Right cardiac atrium (tissue), 5 donors: ENCODE measurements around the gene TACC3. TPM values are rescaled to one million over a fixed set of nuclear protein-coding genes. Genes with fewer than 3 reads are reported as not detected.
A peak's percentile ranks its signal among the peaks of the same experiment; 100 is the strongest.

Source experiments
- ATAC-seq, 2 donors: fragments of 200-7000 bp; cut with Tn5 transposase; one replicate each; pipeline versions ENCODE4 v1.8.0 to v1.9.1; 2020; ENCODE audit warnings: moderate library complexity in 2 of 2, mild to moderate bottlenecking in 1 of 2
- DNase-seq, 3 donors: peaks; one replicate each; pipeline ENCODE4 v3.0.0-alpha.2; 2020
- H3K27ac ChIP-seq: one replicate; pipeline ENCODE4 v1.5.1; 2013; ENCODE audit warnings: mild to moderate bottlenecking, low read length, control low read depth, moderate library complexity
- H3K27me3 ChIP-seq: one replicate; pipeline ENCODE4 v1.6.1; 2013; ENCODE audit not compliant: control insufficient read depth, insufficient read depth
- H3K4me1 ChIP-seq: one replicate; pipeline ENCODE4 v1.6.1; 2013; ENCODE audit warnings: low read length; ENCODE audit not compliant: control insufficient read depth, insufficient read depth
- H3K4me3 ChIP-seq: one replicate; pipeline ENCODE4 v1.5.1; 2013; ENCODE audit warnings: low read length, control low read depth
- H3K9me3 ChIP-seq: one replicate; pipeline ENCODE4 v1.6.1; 2013; ENCODE audit warnings: low read length; ENCODE audit not compliant: control insufficient read depth
- whole genome bisulfite sequencing: extraction: QIAGEN DNeasy Blood & Tissue Kit; methylation state at CpG from one replicate; pipeline ENCODE4 v1.1.7; 2013; 5-methylcytosine and 5-hydroxymethylcytosine counted together
- intact Hi-C, 4 donors: fragments of 100-400 bp; cut with DNase I; formaldehyde crosslinking; loops; one replicate each; pipeline versions ENCODE4 v1.11.0 to v1.14.0; 2022 to 2023
- polyA plus RNA-seq: library from polyadenylated mRNA; stranded (reverse); fragments of 200-250 nt; gene quantifications from one replicate; pipeline ENCODE4 v1.2.3, GENCODE V29; 2013
- total RNA-seq, 4 donors: library from RNA; stranded (reverse); fragmentation: NEBNext Ultra II Directional; extraction: Animal tissue kit (Norgen Biotek cat#: 25700); gene quantifications; one replicate each; pipeline ENCODE4 v1.2.1, GENCODE V29; 2021
- donor health status: healthy with polysubstance abuse.
- donor health status: DM: no; HTN: yes; CAD: no.
- donor health status: DM: no; HTN: no; CAD: no.
- donor health status: DM: no; HTN: yes; CAD: no; lungs with severe emphysema.
- donor health status: DM: yes; HTN: yes; CAD: no.

The TACC3 gene
- total and polyA plus RNA-seq, 5 donors, result 4.1 to 10.8 (median 6.3) TPM

DNA sequence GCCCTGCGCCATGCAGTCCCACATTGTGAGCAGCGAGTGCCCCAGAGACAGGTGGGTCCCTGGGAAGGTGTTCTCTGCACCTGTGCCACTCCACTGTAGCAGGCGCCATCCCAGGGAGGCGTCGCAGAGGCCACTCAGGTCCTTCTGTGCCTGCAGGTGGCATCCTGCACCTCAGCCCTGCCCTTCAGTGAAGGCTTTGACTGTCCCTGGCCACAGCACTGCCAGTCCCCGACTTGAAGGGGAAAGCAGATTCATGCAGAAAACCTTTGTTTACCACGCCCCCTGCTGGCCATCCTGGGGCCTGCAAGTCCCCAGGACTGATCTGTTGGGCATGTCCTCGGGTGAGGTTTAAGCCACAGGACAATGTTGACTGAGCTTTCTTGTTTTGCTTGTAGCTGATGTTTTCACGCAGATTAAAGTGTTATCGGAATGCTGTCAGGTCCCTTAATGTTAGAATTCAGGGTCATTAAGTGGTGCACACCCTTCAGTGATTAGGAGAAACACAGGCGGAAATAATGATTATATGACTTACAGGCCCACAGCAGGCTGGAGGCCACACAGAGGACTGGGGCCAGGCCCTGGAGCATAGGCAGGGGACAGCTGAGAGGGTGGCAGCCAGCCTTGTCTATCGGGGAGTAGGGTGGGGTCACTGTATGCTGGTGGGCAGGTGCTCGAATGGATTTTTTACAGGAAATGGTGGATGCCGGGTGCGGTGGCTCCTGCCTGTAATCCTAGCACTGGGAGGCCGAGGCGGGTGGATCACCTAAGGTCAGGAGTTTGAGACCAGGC lies 5.0 kb downstream of the TACC3 start:
- H3K27ac ChIP-seq, result peak overlapping the region; percentile 44
- ATAC-seq (peak; percentile 55), DNase-seq (peak; percentile 85 to 96 (median 94))
- H3K9me3 ChIP-seq, result no peaks in the 10 kb centered on the region
- no peak overlapping the region for H3K4me3 ChIP-seq
- intact Hi-C loops, result loop anchor here in 3 of 4 donors (5.0 to 10.0 kb wide), 2 partner anchors 34 to 372 kb away; no protein-coding TSS in a partner anchor
- WGBS, result 53% methylated on average over 17 of the region's 17 CpGs
- H3K27me3 ChIP-seq, result no peaks in the 10 kb centered on the region
- no peaks in the 10 kb centered on the region for H3K4me1 ChIP-seq

DNA sequence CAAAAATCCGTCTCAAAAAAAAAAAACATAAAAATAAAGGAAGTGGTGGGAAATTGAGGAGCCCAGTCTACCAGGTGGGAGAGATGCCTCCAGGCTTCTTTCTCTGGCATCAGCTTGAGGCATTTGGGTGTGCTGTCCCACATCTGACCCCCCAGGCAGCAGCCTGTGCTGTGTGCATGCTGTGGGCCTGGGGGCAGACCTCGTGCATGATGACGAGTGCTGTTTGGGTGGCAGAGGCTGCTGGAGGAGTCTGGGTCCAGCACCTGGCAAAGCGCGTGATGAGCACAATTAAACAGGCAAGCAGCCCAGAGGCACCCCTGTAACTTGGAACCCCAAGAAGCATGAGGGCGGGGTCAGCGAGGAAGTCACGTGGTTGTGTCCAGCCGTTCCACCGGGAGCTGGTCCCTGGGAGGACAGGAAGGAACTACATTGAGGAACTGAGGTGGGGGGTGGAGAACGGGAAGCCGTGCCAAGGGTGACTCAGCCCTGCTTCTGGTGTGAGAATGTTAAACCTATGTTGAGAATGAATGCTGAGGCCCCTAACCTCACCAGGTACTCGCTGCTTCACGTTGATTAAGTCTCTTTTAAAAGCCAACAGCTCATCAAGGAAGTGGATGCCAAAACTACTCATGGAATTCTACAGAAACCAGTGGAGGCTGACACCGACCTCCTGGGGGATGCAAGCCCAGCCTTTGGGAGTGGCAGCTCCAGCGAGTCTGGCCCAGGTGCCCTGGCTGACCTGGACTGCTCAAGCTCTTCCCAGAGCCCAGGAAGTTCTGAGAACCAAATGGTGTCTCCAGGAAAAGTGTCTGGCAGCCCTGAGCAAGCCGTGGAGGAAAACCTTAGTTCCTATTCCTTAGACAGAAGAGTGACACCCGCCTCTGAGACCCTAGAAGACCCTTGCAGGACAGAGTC lies 6.1 kb downstream of the TACC3 start:
- Histone ChIP-seq H3K27me3 (no peaks in the 10 kb centered on the region), H3K4me3 (no peak overlapping the region), H3K27ac (peak overlapping the region; percentile 53), H3K4me1 (no peaks in the 10 kb centered on the region), H3K9me3 (no peaks in the 10 kb centered on the region)
- intact Hi-C loops, result loop anchor here in 3 of 4 donors (5.0 to 10.0 kb wide), 2 partner anchors 35 to 373 kb away; no protein-coding TSS in a partner anchor
- 53% methylated on average over 18 of the region's 18 CpGs for WGBS
- ATAC-seq, result peak; percentile 67 to 81
- DNase-seq, result peak; percentile 80 to 89 (median 89)

DNA sequence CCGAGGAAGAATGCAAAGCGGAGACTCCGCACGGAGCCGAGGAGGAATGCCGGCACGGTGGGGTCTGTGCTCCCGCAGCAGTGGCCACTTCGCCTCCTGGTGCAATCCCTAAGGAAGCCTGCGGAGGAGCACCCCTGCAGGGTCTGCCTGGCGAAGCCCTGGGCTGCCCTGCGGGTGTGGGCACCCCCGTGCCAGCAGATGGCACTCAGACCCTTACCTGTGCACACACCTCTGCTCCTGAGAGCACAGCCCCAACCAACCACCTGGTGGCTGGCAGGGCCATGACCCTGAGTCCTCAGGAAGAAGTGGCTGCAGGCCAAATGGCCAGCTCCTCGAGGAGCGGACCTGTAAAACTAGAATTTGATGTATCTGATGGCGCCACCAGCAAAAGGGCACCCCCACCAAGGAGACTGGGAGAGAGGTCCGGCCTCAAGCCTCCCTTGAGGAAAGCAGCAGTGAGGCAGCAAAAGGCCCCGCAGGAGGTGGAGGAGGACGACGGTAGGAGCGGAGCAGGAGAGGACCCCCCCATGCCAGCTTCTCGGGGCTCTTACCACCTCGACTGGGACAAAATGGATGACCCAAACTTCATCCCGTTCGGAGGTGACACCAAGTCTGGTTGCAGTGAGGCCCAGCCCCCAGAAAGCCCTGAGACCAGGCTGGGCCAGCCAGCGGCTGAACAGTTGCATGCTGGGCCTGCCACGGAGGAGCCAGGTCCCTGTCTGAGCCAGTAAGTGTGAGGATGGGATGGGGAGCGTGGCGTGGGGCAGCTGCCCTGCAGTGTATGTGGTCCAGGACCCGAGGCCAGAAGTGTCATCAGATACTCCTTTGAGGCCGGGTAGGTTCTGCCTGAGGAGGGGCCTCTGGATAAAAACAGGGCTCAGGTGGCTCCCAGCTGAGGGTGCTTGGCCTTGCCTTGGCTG lies 7.0 kb downstream of the TACC3 start:
- Histone ChIP-seq H3K27ac (peak overlapping the region; percentile 53), H3K27me3 (no peaks in the 10 kb centered on the region), H3K4me3 (no peak overlapping the region), H3K9me3 (no peaks in the 10 kb centered on the region), H3K4me1 (no peaks in the 10 kb centered on the region)
- intact Hi-C loops, result loop anchor here in 3 of 4 donors (5.0 to 10.0 kb wide), 2 partner anchors 36 to 374 kb away; no protein-coding TSS in a partner anchor
- peak in 1 of 2 donors; percentile 1 for ATAC-seq
- DNase-seq, result peak in 2 of 3 donors; percentile 49 to 60
- 81% methylated on average over 31 of the region's 31 CpGs for WGBS

DNA sequence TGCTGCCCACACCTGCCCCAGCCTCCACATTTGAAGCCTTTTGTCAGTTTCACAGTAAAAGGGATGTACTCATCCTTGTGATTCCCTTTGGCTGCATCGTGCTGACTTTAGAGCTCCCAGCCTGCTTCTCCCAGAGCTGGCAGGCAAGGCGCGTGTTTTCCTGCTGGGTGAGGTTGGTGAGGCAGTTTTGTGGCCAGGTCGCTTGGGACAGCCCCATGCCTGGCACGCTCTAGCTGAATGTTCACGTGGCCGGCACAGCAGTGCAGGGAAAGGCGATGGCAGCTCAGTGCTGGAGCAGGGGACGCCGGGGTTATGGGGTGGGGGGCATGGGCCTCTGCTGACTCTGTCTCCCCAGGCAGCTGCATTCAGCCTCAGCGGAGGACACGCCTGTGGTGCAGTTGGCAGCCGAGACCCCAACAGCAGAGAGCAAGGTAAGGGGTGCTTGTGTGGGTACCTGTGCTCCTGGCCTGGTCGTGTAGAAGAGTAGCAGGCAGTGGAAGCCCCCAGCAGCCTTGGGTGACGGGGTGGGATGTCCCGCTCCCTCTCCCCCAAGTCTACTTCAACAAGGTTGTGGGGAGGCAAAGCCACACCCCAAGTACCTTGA lies 9.3 kb downstream of the TACC3 start:
- intact Hi-C loops, result no loop called here
- Histone ChIP-seq H3K4me3 (no peak overlapping the region), H3K9me3 (no peaks in the 10 kb centered on the region), H3K4me1 (no peaks in the 10 kb centered on the region), H3K27me3 (no peaks in the 10 kb centered on the region), H3K27ac (no peak overlapping the region)
- 94% methylated on average over 16 of the region's 16 CpGs for WGBS
- DNase-seq, result peak in 2 of 3 donors; percentile 7 to 25
- ATAC-seq, result no peak

DNA sequence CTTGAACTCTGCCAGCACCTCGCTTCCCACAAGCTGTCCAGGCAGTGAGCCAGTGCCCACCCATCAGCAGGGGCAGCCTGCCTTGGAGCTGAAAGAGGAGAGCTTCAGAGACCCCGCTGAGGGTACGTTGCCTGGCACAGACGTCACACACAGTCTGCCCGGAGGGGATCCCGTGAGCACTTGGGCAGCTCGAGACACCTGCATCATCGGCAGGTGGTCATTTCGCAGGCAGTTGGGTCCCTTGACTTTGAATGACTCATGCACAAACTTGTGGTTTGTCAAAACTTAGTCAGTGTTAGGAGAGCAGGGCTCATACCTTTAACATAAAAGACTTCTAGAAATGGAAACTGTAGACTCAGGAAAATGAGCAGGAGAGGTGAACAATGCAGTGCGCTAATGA lies 9.9 kb downstream of the TACC3 start:
- WGBS, result 96% methylated on average over 10 of the region's 10 CpGs
- peak; percentile 6 to 45 (median 36) for DNase-seq
- no peak overlapping the region for H3K27ac ChIP-seq
- ATAC-seq, result no peak
- no peak overlapping the region for H3K4me3 ChIP-seq
- H3K4me1 ChIP-seq, result no peaks in the 10 kb centered on the region
- intact Hi-C loops, result no loop called here
- no peaks in the 10 kb centered on the region for H3K27me3 ChIP-seq
- no peaks in the 10 kb centered on the region for H3K9me3 ChIP-seq

DNA sequence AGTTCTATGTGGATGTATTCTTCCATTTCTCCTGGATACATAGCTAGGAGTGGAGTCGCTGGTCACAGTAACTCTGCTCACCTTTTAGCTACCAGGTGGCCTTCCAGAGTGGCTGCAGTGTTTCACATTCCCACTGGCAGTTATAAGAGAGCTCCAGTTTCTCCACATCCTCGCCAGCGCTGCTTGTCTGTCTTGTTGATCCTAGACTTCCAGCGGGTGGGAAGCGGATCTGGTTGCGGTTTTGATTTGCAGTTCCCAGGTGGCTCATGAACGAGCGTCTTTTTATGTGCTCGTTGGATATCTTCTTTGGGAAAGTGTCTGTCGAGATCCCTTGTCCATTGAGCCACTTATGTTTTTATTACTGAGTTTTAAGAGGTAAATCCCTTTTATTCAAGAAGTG lies 11.6 kb downstream of the TACC3 start:
- 95% methylated on average over 10 of the region's 10 CpGs for WGBS
- no peak for ATAC-seq
- H3K9me3 ChIP-seq, result no peaks in the 10 kb centered on the region

DNA sequence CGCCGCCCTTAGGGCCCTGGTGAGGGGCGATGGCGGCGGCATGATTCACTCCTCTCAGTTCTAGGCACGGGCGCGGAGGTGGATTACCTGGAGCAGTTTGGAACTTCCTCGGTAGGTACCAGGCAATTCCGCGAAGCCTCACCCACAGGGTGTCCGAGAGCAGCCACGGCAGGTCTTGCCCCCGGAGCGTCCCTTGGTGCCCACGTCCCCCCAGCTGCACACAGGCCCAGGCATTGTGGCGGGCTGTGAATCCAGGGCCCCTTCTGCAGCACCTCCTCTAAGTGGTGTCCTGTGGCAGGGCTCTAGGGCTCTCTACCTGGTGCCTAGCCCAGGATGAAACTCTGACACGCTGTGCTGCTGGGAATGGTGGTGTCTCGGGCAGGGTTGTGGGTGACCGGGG lies 13.9 kb downstream of the TACC3 start:
- intact Hi-C loops, result no loop called here
- DNase-seq, result no peak
- ATAC-seq, result peak in 1 of 2 donors; percentile 13
- H3K27me3 ChIP-seq, result no peaks in the 10 kb centered on the region
- no peak overlapping the region for H3K4me3 ChIP-seq
- H3K4me1 ChIP-seq, result no peaks in the 10 kb centered on the region
- no peak overlapping the region for H3K27ac ChIP-seq
- H3K9me3 ChIP-seq, result no peaks in the 10 kb centered on the region
- WGBS, result 90% methylated on average over 20 of the region's 20 CpGs

More for the DNA sequence above, 11.6 kb downstream of the TACC3 start:
- Histone ChIP-seq H3K27ac (no peak overlapping the region), H3K4me1 (no peaks in the 10 kb centered on the region), H3K4me3 (no peak overlapping the region), H3K27me3 (no peaks in the 10 kb centered on the region)
- intact Hi-C loops, result no loop called here
- peak in 1 of 3 donors; percentile 13 for DNase-seq

DNA sequence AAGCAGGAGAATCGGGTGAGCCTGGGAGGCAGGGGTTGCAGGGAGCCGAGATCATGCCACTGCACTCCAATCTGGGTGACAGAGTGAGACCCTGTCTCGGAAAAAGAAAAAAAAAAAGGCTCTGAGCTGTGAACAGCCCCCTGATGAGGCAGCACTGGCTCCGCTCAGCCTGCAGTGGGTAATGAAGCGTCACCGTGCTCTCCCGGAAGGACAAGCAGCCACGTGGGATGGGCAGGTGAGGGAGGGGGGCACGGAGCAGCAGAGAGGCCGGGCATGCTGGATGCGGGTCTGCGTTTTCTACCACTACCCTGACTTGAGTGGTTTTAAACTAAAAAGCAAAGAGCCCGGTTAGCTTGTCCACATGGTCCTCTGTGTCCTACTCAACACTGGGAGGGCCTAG lies 15.5 kb downstream of the TACC3 start:
- no peak overlapping the region for H3K27ac ChIP-seq
- H3K27me3 ChIP-seq, result no peaks in the 10 kb centered on the region
- H3K4me1 ChIP-seq, result no peaks in the 10 kb centered on the region
- H3K9me3 ChIP-seq, result no peaks in the 10 kb centered on the region
- H3K4me3 ChIP-seq, result no peak overlapping the region
- 94% methylated on average over 13 of the region's 13 CpGs for WGBS
- no peak for ATAC-seq
- no peak for DNase-seq
- intact Hi-C loops, result no loop called here

DNA sequence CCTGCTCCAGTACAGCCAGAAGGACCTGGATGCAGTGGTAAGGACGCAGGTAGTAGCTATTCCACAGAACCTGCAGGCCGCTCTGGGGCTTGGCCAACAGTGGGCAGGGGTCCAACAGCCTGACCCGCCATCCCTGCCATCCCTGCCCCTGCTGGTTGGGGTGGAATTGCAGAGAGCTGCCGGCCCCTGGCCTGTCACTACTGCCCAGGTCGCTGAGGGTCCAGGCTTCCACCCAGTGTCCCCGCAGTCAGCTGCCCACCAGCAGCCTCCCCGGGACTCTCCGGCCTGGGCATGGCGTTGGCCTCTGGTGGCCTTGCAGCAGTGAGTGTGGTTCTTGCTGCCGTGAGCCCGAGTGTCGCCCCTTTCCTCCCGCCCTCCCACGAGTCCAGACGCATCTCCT lies 16.3 kb downstream of the TACC3 start:
- intact Hi-C loops, result no loop called here
- ATAC-seq (peak in 1 of 2 donors; percentile 17), DNase-seq (no peak)
- H3K4me3 ChIP-seq, result no peak overlapping the region
- 98% methylated on average over 15 of the region's 15 CpGs for WGBS
- H3K27ac ChIP-seq, result no peak overlapping the region
- H3K4me1 ChIP-seq, result no peaks in the 10 kb centered on the region
- H3K9me3 ChIP-seq, result no peaks in the 10 kb centered on the region
- no peaks in the 10 kb centered on the region for H3K27me3 ChIP-seq

DNA sequence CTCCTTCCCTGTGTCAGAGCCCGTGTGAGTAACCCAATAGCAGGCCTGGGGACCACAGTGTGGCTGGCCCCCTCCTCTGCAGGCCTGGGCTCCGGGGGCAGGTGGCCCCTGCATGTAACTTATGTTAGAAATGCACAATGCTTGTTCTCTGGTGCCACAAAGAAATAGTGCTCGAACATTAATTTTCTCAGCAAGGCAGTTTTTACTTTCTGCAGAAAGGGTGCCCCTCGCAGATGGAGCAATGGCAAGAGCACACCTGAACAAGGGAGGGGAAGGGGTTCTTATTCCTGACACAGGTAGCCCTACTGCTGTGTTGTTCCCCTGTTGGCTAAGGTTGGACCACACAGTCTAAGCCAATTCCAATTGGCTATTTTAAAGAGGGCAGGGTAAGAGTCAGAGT lies 17.1 kb downstream of the TACC3 start:
- DNase-seq (no peak), ATAC-seq (peak in 1 of 2 donors; percentile 14)
- intact Hi-C loops, result no loop called here
- Histone ChIP-seq H3K4me1 (no peaks in the 10 kb centered on the region), H3K27ac (no peak overlapping the region), H3K9me3 (no peaks in the 10 kb centered on the region), H3K4me3 (no peak overlapping the region), H3K27me3 (no peaks in the 10 kb centered on the region)
- WGBS, result 99% methylated on average over 4 of the region's 4 CpGs
